Heart right ventricle (tissue), 16 donors: ENCODE results near the gene OR52W1. TPM values are rescaled to one million over a fixed set of nuclear protein-coding genes. Genes with fewer than 3 reads are reported as not detected.

Experiments used
- ATAC-seq, 8 donors: fragments of 200-7000 bp; cut with Tn5 transposase; one replicate each; pipeline ENCODE4 v1.9.1; 2020; ENCODE audit warnings: mild to moderate bottlenecking in 8 of 8, moderate library complexity in 8 of 8, moderate number of reproducible peaks in 1 of 8
- DNase-seq, 2 donors: peaks; one replicate each; pipeline ENCODE4 v3.0.0-alpha.2; 2020
- H3K27ac ChIP-seq, 10 donors: fragments of 200-600 bp; sonication (generic) in 2 of 10; one replicate each; pipeline versions ENCODE4 v1.5.0 to v1.8.0; 2020 to 2022; ENCODE audit warnings: mild to moderate bottlenecking in 3 of 10
- H3K27me3 ChIP-seq, 7 donors: fragments of 200-600 bp; one replicate each; pipeline ENCODE4 v1.8.0; 2021 to 2022; ENCODE audit warnings: mild to moderate bottlenecking in 2 of 7
- H3K36me3 ChIP-seq, 9 donors: fragments of 200-600 bp; sonication (generic) in 1 of 9; one replicate each; pipeline versions ENCODE4 v1.5.0 to v1.8.0; 2020 to 2022; ENCODE audit warnings: mild to moderate bottlenecking in 2 of 9
- H3K4me1 ChIP-seq, 9 donors: fragments of 200-600 bp; sonication (generic) in 1 of 9; one replicate each; pipeline versions ENCODE4 v1.5.0 to v1.8.0; 2020 to 2022; ENCODE audit warnings: mild to moderate bottlenecking in 4 of 9
- H3K4me3 ChIP-seq, 10 donors: fragments of 200-600 bp; sonication (generic) in 2 of 10; one replicate each; pipeline versions ENCODE4 v1.5.0 to v1.8.0; 2020 to 2022; ENCODE audit warnings: mild to moderate bottlenecking in 7 of 10, moderate library complexity in 2 of 10
- H3K9me3 ChIP-seq, 11 donors: fragments of 200-600 bp in 10 of 11; sonication (generic) in 2 of 11; one replicate each; pipeline versions ENCODE4 v1.5.0 to v1.8.0; 2013 to 2022; ENCODE audit warnings: mild to moderate bottlenecking in 2 of 11, control low read depth in 1 of 11, moderate library complexity in 1 of 11
- WGBS, 2 donors: extraction: QIAGEN DNeasy Blood & Tissue Kit; methylation state at CpG; one replicate each; pipeline ENCODE4 v1.1.7; 2013; ENCODE audit warnings: inconsistent platforms in 1 of 2; 5-methylcytosine and 5-hydroxymethylcytosine counted together
- intact Hi-C, 10 donors: fragments of 100-400 bp; cut with DNase I; formaldehyde crosslinking; loops; one replicate each; pipeline versions ENCODE4 v1.11.1 to v1.14.2; 2022
- polyA plus RNA-seq, 2 donors: library from polyadenylated mRNA; stranded (reverse); fragments of 200-250 nt; gene quantifications; one replicate each; pipeline ENCODE4 v1.2.3, GENCODE V29; 2013
- total RNA-seq, 10 donors: library from RNA; stranded (reverse); fragmentation: NEBNext Ultra II Directional in 3 of 10; extraction: Animal tissue kit (Norgen Biotek cat#: 25700) in 3 of 10; gene quantifications; one replicate each; pipeline versions ENCODE4 v1.2.1 to v1.2.4, GENCODE V29; 2021 to 2023
- TF ChIP-seq, protein P1 (sequence below), 9 donors: fragments of 200-600 bp; sonication (generic) in 2 of 9; IDR thresholded peaks; one replicate each; pipeline versions ENCODE4 v1.5.0 to v1.8.0; 2021 to 2022; ENCODE audit warnings: antibody characterized with exemption in 9 of 9, mild to moderate bottlenecking in 5 of 9, moderate library complexity in 1 of 9
- donor health status: Arrhythmogenic right ventricular cardiomyopathy.
- donor health status: ischemic (EF 13 %, LVEDD 7.1; RV severe dilation, severe dysfunction).
- donor health status: healthy with polysubstance abuse.
- donor health status: DM: no; HTN: yes; CAD: no.
- donor health status: DM: no; HTN: no; CAD: no.
- donor health status: ischemic (EF 25% LVEDD 6.9; RV normal size, moderate dysfunction).
- donor health status: ischemic (EF 25% LVEDD 5.7; RV mildly dilated, moderate dysfunction).
- donor health status: healthy.
- donor health status: DM: yes; HTN: yes; CAD: no.
- donor health status: Ischemic cardiomyopathy.
- donor health status: ischemic (EF 35%, LVEDD 5.7; RV mildly dilated, moderate dysfunction).
- donor health status: nonischemic (EF 11% LVEDD 7.7; RV severe dilation, severe dysfunction).
- donor health status: DM: yes; HTN: yes; CAD: no.
- donor health status: PGD.
- donor health status: ischemic (EF 29% LVEDD 5.4; RV normal size, mild dysfunction).
- donor health status: nonischemic (EF 23%, LVEDD 6.1; RV moderate dilation, normal function).

The OR52W1 gene
- total and polyA plus RNA-seq, 12 donors: not detected

DNA sequence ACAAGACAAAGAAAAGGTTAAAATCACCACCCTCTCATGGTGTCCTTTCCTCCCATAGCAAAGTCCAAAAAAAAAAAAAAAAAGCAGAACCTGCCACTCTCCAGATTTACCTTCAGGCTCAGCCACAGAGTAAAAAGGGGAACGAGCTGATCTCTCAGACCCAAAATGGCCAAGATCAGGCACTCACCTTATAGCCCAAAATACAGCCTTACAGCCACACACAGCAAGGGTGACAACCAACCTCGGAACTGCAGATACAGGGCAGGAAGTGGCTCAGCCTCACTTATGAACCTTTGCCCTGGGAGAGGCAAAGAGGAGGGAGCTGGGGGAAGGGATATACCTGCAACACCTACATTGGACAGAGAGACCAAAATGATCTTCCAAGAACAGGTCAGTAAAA lies 30.9 kb downstream of the OR52W1 start:
- Histone ChIP-seq H3K4me3 (no peak overlapping the region), H3K9me3 (no peaks in the 10 kb centered on the region), H3K36me3 (no peaks in the 10 kb centered on the region), H3K4me1 (peaks cover 3 to 62% (median 32%) of the 10 kb centered on the region in 9 donors), H3K27ac (no peak overlapping the region), H3K27me3 (no peaks in the 10 kb centered on the region)
- DNase-seq: no peak
- TF ChIP-seq, protein P1, sequence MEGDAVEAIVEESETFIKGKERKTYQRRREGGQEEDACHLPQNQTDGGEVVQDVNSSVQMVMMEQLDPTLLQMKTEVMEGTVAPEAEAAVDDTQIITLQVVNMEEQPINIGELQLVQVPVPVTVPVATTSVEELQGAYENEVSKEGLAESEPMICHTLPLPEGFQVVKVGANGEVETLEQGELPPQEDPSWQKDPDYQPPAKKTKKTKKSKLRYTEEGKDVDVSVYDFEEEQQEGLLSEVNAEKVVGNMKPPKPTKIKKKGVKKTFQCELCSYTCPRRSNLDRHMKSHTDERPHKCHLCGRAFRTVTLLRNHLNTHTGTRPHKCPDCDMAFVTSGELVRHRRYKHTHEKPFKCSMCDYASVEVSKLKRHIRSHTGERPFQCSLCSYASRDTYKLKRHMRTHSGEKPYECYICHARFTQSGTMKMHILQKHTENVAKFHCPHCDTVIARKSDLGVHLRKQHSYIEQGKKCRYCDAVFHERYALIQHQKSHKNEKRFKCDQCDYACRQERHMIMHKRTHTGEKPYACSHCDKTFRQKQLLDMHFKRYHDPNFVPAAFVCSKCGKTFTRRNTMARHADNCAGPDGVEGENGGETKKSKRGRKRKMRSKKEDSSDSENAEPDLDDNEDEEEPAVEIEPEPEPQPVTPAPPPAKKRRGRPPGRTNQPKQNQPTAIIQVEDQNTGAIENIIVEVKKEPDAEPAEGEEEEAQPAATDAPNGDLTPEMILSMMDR (IDR thresholded peaks at IDR 0.05): no peak
- WGBS, 2 donors: 53 to 66% methylated on average over 2 of the region's 2 CpGs
- ATAC-seq: no peak
- intact Hi-C loops: loop anchor here in 2 of 10 donors (10.0 kb wide), 2 partner anchors 85 to 205 kb away; no protein-coding TSS in a partner anchor

DNA sequence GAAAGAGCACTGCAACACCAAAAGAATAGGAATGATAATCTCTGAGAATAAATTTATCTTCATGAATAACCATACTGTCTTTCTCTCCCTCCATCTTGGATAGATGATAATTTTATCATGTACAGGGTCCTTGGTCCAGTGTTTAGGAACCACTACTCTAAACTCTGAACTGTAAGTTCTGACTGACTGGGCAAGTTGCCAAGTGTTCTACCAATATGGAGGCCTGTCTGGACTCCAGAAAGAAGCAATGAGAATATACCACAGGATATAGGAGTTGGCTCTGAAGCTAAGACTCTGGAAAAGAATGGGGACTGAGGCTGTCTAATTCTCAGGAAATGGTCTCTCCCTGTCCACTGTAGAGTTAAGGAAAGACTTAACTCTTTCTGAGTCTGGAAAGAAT lies 33.9 kb downstream of the OR52W1 start:
- intact Hi-C loops: loop anchor here in 1 of 10 donors (10.0 kb wide), 1 partner anchor 82 kb away; no protein-coding TSS in a partner anchor
- TF ChIP-seq, protein P1 (IDR thresholded peaks at IDR 0.05): no peak
- H3K9me3 ChIP-seq: no peaks in the 10 kb centered on the region
- no peaks in the 10 kb centered on the region for H3K27me3 ChIP-seq
- H3K36me3 ChIP-seq: no peaks in the 10 kb centered on the region
- no peak for ATAC-seq
- DNase-seq: no peak
- H3K4me3 ChIP-seq: no peak overlapping the region
- H3K4me1 ChIP-seq: peaks cover 3 to 44% (median 21%) of the 10 kb centered on the region in 9 donors
- H3K27ac ChIP-seq: no peak overlapping the region

DNA sequence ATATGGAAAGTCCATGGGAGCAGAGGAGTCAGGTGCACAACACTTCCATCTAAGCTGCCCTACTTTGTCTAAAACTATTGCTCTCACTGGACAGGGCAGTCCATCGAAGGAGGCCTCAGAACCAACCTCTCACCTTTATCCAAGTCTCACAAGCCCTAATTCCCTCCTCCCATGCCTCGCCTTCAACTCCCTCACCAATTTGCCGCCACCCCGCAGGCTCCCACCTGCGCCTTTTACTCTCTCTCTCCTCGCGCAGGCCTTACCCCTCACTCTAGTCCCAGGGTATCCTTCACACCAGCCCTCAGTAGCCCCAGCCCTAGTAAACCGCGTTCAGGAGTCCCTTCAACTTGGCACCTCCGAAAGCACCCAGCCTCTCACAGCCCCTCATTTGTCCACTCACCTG lies 35.0 kb downstream of the OR52W1 start:
- H3K4me3 ChIP-seq: peak overlapping the region; percentile 52 to 84 (median 74)
- peak in 1 of 8 donors; percentile 0 for ATAC-seq
- no peaks in the 10 kb centered on the region for H3K9me3 ChIP-seq
- H3K4me1 ChIP-seq: peaks cover 3 to 44% (median 21%) of the 10 kb centered on the region in 9 donors
- peak overlapping the region in 9 of 10 donors; percentile 43 to 87 (median 79) for H3K27ac ChIP-seq
- TF ChIP-seq, protein P1 (IDR thresholded peaks at IDR 0.05): no peak
- no peaks in the 10 kb centered on the region for H3K36me3 ChIP-seq
- no peaks in the 10 kb centered on the region for H3K27me3 ChIP-seq
- WGBS, 2 donors: 1 to 3% methylated on average over 10 of the region's 10 CpGs
- peak in 1 of 2 donors; percentile 11 for DNase-seq
- intact Hi-C loops: loop anchor here in 3 of 10 donors (2.0 to 10.0 kb wide), 2 partner anchors 81 to 85 kb away; no protein-coding TSS in a partner anchor

DNA sequence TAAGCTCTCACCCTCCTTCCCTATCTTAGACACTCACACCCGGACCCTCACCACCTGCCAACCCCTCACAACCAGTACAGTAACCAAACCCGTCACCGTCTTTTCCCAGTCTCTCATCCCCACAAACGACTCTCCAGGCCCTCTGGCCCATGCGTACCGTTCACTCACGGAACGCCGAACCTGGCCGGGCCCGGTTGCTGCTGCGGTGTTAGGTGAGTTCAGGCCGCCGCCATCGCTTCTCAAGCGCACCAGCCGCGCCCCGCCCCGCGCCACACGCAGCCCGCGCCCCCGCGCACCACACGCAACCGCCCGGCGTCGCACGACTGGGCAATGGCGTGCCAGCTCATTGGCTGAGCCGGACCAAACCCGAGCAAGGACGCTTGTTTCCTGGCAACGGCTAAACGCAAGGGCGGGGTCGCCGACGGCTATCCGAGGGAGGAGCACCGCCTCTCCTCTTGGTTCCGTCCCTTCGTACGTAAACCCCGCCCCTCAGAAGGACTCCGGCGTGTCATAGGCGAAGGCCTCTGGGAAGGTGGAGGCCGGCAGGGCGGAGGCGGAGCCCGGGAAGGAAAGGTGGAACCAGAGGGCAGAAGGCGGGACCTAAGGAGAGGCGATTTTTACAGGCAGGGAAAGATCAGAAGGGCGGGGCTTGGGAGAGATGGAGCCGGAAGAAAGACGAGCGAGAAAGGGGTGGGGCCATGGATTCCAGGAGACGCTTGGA lies 35.5 kb downstream of the OR52W1 start, which contains the start of gene FHIP1B:
Gene FHIP1B, minus strand, starts transcription at position 250 of the 721 bp plus-strand sequence. CDS start 10,120 bp downstream, outside the sequence.
- 0 to 1% methylated on average over 62 of the region's 62 CpGs for WGBS, 2 donors
- H3K4me3 ChIP-seq: peak within 1 kb of the TSS; percentile 52 to 84 (median 74)
- TF ChIP-seq, protein P1 (IDR thresholded peaks at IDR 0.05): peak in 2 of 9 donors; percentile 3 to 17
- peaks cover 3 to 41% (median 21%) of the 10 kb centered on the region in 9 donors for H3K4me1 ChIP-seq
- intact Hi-C loops: loop anchor here in 3 of 10 donors (2.0 to 10.0 kb wide), 3 partner anchors 80 to 128 kb away; no protein-coding TSS in a partner anchor
- H3K27ac ChIP-seq: peak within 1 kb of the TSS in 9 of 10 donors; percentile 83 to 92 (median 86)
- ATAC-seq: peak; percentile 97 to 99 (median 98)
- no peaks in the 10 kb centered on the region for H3K36me3 ChIP-seq
- DNase-seq: peak; percentile 99 to 100
- no peaks in the 10 kb centered on the region for H3K9me3 ChIP-seq
- no peaks in the 10 kb centered on the region for H3K27me3 ChIP-seq
